ENCODE measurements around the gene RYR2. TPM values are rescaled to one million over a fixed set of nuclear protein-coding genes. Genes with fewer than 3 reads are reported as not detected.

RYR2 gene
- total RNA-seq, 1 experiment from 2014 or later = 3.4 TPM

DNA sequence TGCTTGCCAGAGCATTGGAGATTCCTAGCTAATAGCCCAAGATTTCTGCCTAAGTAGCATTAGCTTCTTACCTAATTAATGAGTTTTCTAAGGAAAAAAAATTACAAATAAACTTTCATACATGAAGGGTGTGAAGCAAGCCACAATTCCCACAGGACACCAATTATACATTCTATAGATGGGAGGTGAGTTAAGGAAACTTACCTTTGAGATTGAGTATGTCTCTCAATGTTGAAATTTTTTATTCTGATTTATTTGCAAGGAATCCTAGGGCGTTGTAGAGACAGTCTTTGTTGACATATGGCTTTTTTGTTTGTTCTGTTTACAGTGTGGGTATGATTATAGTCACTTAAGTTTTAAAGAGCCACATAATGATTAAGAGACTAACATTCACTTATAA lies 313.0 kb downstream of the RYR2 start:
- no peaks in the 10 kb centered on the region for H3K36me3 Mint-ChIP-seq (ENCODE audit: insufficient read depth in 1 of 3, low read depth in 3 of 3)

More for the DNA sequence above, 313.0 kb downstream of the RYR2 start:
- no peaks in the 10 kb centered on the region for H3K9me3 Mint-ChIP-seq
- Histone ChIP-seq H2BK120ac (ENCODE audit: low read depth, low read length, poor library complexity, severe bottlenecking) (no peak overlapping the region), H3K18ac (ENCODE audit: insufficient read length, low read depth, low read length) (no peak overlapping the region), H2BK15ac (ENCODE audit: low read depth, low read length) (no peak overlapping the region), H3K23me2 (ENCODE audit: insufficient read length, low read depth, low read length, poor library complexity, severe bottlenecking) (no peaks in the 10 kb centered on the region), H4K8ac (replicated peaks; ENCODE audit: insufficient read length, low read depth, low read length) (no peak overlapping the region), H2BK20ac (ENCODE audit: low read depth, low read length, poor library complexity, severe bottlenecking) (no peak overlapping the region), H3K79me2 (ENCODE audit: insufficient read depth, low read length) (no peaks in the 10 kb centered on the region), H3K4me2 (ENCODE audit: insufficient read depth, insufficient read length, low read length) (no peak overlapping the region), H4K20me1 (ENCODE audit: control insufficient read depth, insufficient read depth, insufficient read length) (no peaks in the 10 kb centered on the region), H3K14ac (ENCODE audit: insufficient read depth, low read length) (no peak overlapping the region), H3K79me1 (ENCODE audit: insufficient read depth, low read depth, low read length, poor library complexity, severe bottlenecking) (no peaks in the 10 kb centered on the region), H3K4me1 (ENCODE audit: insufficient read depth, low read length) (no peaks in the 10 kb centered on the region), H3K9me3 (ENCODE audit: control insufficient read depth, low read depth, low read length) (no peaks in the 10 kb centered on the region), H2AFZ (ENCODE audit: low read length) (no peak overlapping the region), H3K27me3 (ENCODE audit: insufficient read depth, low read length) (no peaks in the 10 kb centered on the region), H2BK5ac (ENCODE audit: insufficient read length, low read length) (no peak overlapping the region), H3K4ac (ENCODE audit: low read depth, low read length) (no peak overlapping the region), H3T11ph (ENCODE audit: low read length) (no peak overlapping the region), H3K27ac (ENCODE audit: insufficient read length, low read depth, low read length) (no peak overlapping the region), H3K23ac (ENCODE audit: insufficient read length, low read depth, low read length) (no peak overlapping the region), H4K91ac (ENCODE audit: insufficient read length, low read depth, low read length) (no peak overlapping the region), H2BK12ac (ENCODE audit: insufficient read length, low read depth, low read length) (no peak overlapping the region), H3K56ac (ENCODE audit: insufficient read length, low read depth, low read length) (no peak overlapping the region), H2AK5ac (ENCODE audit: insufficient read length, low read length) (no peak overlapping the region), H4K5ac (ENCODE audit: insufficient read length, low read depth, low read length) (no peak overlapping the region), H3K9ac (ENCODE audit: extremely low read depth, insufficient read length, low read length) (no peak overlapping the region)
- TF ChIP-seq CTCF (conservative IDR thresholded peaks at IDR 0.05) = no peak
- no peak overlapping the region for H3K4me3 Mint-ChIP-seq
- H3K27ac Mint-ChIP-seq = no peak overlapping the region
- no peaks in the 10 kb centered on the region for H3K27me3 Mint-ChIP-seq (ENCODE audit: low read depth)
- no peaks in the 10 kb centered on the region for H3K4me1 Mint-ChIP-seq
- WGBS (ENCODE audit: extremely low coverage, insufficient read length, low lambda C conversion rate) = no CpG with 5 or more reads among the region's 1 CpG
- no peak for DNase-seq
